GM12878 (cell line): ENCODE data around the gene SYNGR4. TPM values are rescaled to one million over a fixed set of nuclear protein-coding genes. Genes with fewer than 3 reads are reported as not detected.

ENCODE experiments used
- ATAC-seq: fragments of 200-7000 bp; cut with Tn5 transposase; 3 replicates; pipeline ENCODE4 v1.9.1; 2020; ENCODE audit warnings: mild to moderate bottlenecking, moderate library complexity
- Bru-seq: library from RNA; stranded (reverse); fragments of 400-500 nt; gene quantifications from one replicate; lab custom pipeline; 2021; lab: Mats Ljungman, UMichigan
- BruChase-seq, 2 experiments: library from RNA; stranded (reverse); fragments of 400-500 nt; gene quantifications; one replicate each; lab custom pipeline; 2021; lab: Mats Ljungman, UMichigan
- BruUV-seq: library from RNA; stranded (reverse); fragments of 400-500 nt; replicated peaks from 2 replicates; lab custom pipeline; 2021; lab: Mats Ljungman, UMichigan
- CTCF ChIA-PET: fragments of 300-600 bp; sonication (Branson Sonifier 250); formaldehyde crosslinking; extraction: SDS; loops from one replicate; lab custom pipeline; 2021; ENCODE audit warnings: inconsistent platforms; lab: Yijun Ruan, JAX
- POLR2A ChIA-PET: fragments of 350-600 bp; formaldehyde crosslinking; extraction: SDS; loops from one replicate; lab custom pipeline; 2021; ENCODE audit warnings: inconsistent platforms; lab: Charles Lee
- RAD21 ChIA-PET: fragments of 300-600 bp; sonication (Branson Sonifier 250); formaldehyde crosslinking; loops from one replicate; lab custom pipeline; 2023; ENCODE audit warnings: antibody characterized with exemption; ENCODE audit not compliant: unreplicated experiment; lab: Charles Lee
- SMC1A ChIA-PET: fragments of 300-600 bp; sonication (Branson Sonifier 250); formaldehyde crosslinking; loops from one replicate; lab custom pipeline; 2023; ENCODE audit not compliant: unreplicated experiment, uncharacterized antibody; lab: Charles Lee
- DNase-seq: peaks from one replicate; pipeline ENCODE4 v3.0.0-alpha.2; 2011; ENCODE audit warnings: low read depth, low spot score
- FAIRE-seq: peaks from 3 replicates; lab custom pipeline; 2011; peaks lifted over from hg19 to GRCh38; lab: Jason Lieb, UNC
- H2AFZ ChIP-seq: 2 replicates; pipeline ENCODE4 v1.6.0; 2011; ENCODE audit warnings: low read depth, low read length, control low read depth; ENCODE audit not compliant: control insufficient read depth
- H3K27ac ChIP-seq: 2 replicates; pipeline ENCODE4 v1.5.1; 2011; ENCODE audit warnings: control low read depth; ENCODE audit not compliant: control insufficient read depth, insufficient read depth
- H3K27me3 ChIP-seq, 2 experiments: replicated peaks in 1 of 2; 2 replicates each; pipeline versions ENCODE4 v1.6.0 to v1.6.1; 2011; ENCODE audit warnings: low read length in 1 of 2; ENCODE audit not compliant: control insufficient read depth in 2 of 2, insufficient read depth in 2 of 2
- H3K36me3 ChIP-seq, 2 experiments: 2 replicates each; pipeline ENCODE4 v1.5.1; 2011; ENCODE audit warnings: low read length in 1 of 2; ENCODE audit not compliant: control insufficient read depth in 2 of 2, insufficient read depth in 2 of 2
- H3K4me1 ChIP-seq: 2 replicates; pipeline ENCODE4 v1.6.1; 2011; ENCODE audit warnings: mild to moderate bottlenecking, low read length, moderate library complexity, mixed read lengths; ENCODE audit not compliant: control insufficient read depth, insufficient read depth
- H3K4me2 ChIP-seq: 2 replicates; pipeline ENCODE4 v1.6.0; 2011; ENCODE audit warnings: control low read depth; ENCODE audit not compliant: control insufficient read depth, insufficient read depth
- H3K4me3 ChIP-seq: fragments of 200-600 bp; sonication (generic); 2 replicates; pipeline ENCODE4 v1.5.1; 2016
- H3K79me2 ChIP-seq: 2 replicates; pipeline ENCODE4 v1.6.0; 2011; ENCODE audit warnings: low read length; ENCODE audit not compliant: control insufficient read depth, insufficient read depth
- H3K9ac ChIP-seq: 2 replicates; pipeline ENCODE4 v1.8.0; 2011; ENCODE audit warnings: low read length, control low read depth, mixed read lengths; ENCODE audit not compliant: control insufficient read depth, insufficient read depth
- H3K9me3 ChIP-seq: replicated peaks from 3 replicates; pipeline ENCODE4 v1.5.1; 2011; ENCODE audit warnings: mild to moderate bottlenecking, low read length; ENCODE audit not compliant: control insufficient read depth, insufficient read depth
- H4K20me1 ChIP-seq: 2 replicates; pipeline ENCODE4 v1.6.0; 2011; ENCODE audit not compliant: control insufficient read depth, insufficient read depth
- EZH2 ChIP-seq: IDR thresholded peaks from 2 replicates; pipeline ENCODE4 v1.6.1; 2012; ENCODE audit warnings: low read depth, mild to moderate bottlenecking, control low read depth, inconsistent platforms, low read length, borderline replicate concordance; ENCODE audit not compliant: control insufficient read depth
- GABPA ChIP-seq: IDR thresholded peaks from 2 replicates; pipeline ENCODE4 v1.6.1; 2014; ENCODE audit warnings: antibody characterized with exemption, low read depth, mild to moderate bottlenecking, inconsistent platforms
- HCFC1 ChIP-seq: fragments of 150-350 bp; IDR thresholded peaks from 2 replicates; pipeline ENCODE4 v1.6.1; 2014; ENCODE audit warnings: low read length
- JUND ChIP-seq: IDR thresholded peaks from 2 replicates; pipeline ENCODE4 v1.6.1; 2012; ENCODE audit warnings: low read depth, mild to moderate bottlenecking, low read length, improper control_type of control experiment, moderate library complexity
- MEF2B ChIP-seq: fragments of 450-650 bp; IDR thresholded peaks from 2 replicates; pipeline ENCODE4 v1.6.1; 2018; ENCODE audit warnings: mild to moderate bottlenecking, moderate library complexity; ENCODE audit not compliant: partially characterized antibody, poor library complexity, severe bottlenecking
- MYB ChIP-seq: fragments of 150-350 bp; IDR thresholded peaks from 2 replicates; pipeline ENCODE4 v1.6.1; 2014; ENCODE audit warnings: mild to moderate bottlenecking, low read depth, low read length, borderline replicate concordance
- MYC ChIP-seq: IDR thresholded peaks from 2 replicates; pipeline ENCODE4 v1.6.1; 2011; ENCODE audit warnings: mild to moderate bottlenecking, low read length, moderate library complexity, inconsistent platforms; ENCODE audit not compliant: insufficient read depth, insufficient replicate concordance, insufficient read length, severe bottlenecking
- NBN ChIP-seq: fragments of 450-650 bp; IDR thresholded peaks from 2 replicates; pipeline ENCODE4 v1.6.1; 2016
- NFIC ChIP-seq: IDR thresholded peaks from 2 replicates; pipeline ENCODE4 v1.6.1; 2012; ENCODE audit warnings: low read depth, mild to moderate bottlenecking, inconsistent platforms, low read length, moderate library complexity
- NKRF ChIP-seq: fragments of 450-650 bp; conservative IDR thresholded peaks from 2 replicates; pipeline ENCODE4 v1.6.1; 2017; ENCODE audit warnings: mild to moderate bottlenecking, moderate library complexity
- RB1 ChIP-seq: fragments of 450-650 bp; formaldehyde crosslinking; IDR thresholded peaks from 2 replicates; pipeline ENCODE4 v1.6.1; 2017; ENCODE audit warnings: mild to moderate bottlenecking, borderline replicate concordance
- SREBF1 ChIP-seq: IDR thresholded peaks from 2 replicates; pipeline ENCODE4 v1.6.1; 2012; ENCODE audit warnings: mild to moderate bottlenecking, low read length
- SRF ChIP-seq, 2 experiments: IDR thresholded peaks; 2 replicates each; pipeline ENCODE4 v1.6.1; 2011; ENCODE audit warnings: low read depth in 2 of 2, low read length in 2 of 2, mild to moderate bottlenecking in 1 of 2, moderate library complexity in 1 of 2
- SUPT20H ChIP-seq: IDR thresholded peaks from 2 replicates; pipeline ENCODE4 v1.6.1; 2011; ENCODE audit warnings: low read depth, mild to moderate bottlenecking, low read length, moderate library complexity, borderline replicate concordance; ENCODE audit not compliant: control insufficient read depth
- ZNF207 ChIP-seq: fragments of 450-650 bp; IDR thresholded peaks from 2 replicates; pipeline ENCODE4 v1.6.1; 2014; ENCODE audit warnings: antibody characterized with exemption, mild to moderate bottlenecking, borderline replicate concordance
- WGBS: methylation state at CpG from one replicate; pipeline ENCODE4 v1.1.6; 2016; ENCODE audit warnings: low lambda C conversion rate; ENCODE audit not compliant: insufficient replicate concordance, insufficient coverage; ENCODE audit errors: missing lambda C conversion rate; 5-methylcytosine and 5-hydroxymethylcytosine counted together
- in situ Hi-C: fragments of 300-500 bp; cut with MboI; formaldehyde crosslinking; loops from 9 replicates; pipeline ENCODE4 v1.14.3; 2018; ENCODE audit warnings: mixed read lengths
- intact Hi-C: fragments of 100-400 bp; cut with micrococcal nuclease; formaldehyde crosslinking; loops from one replicate; pipeline ENCODE4 v1.14.2; 2022; ENCODE audit not compliant: unreplicated experiment
- long read RNA-seq, 2 experiments: library from polyadenylated mRNA; unstranded; transcript quantifications; one replicate each; pipeline ENCODE4 v2.0.0, GENCODE V29; 2019 to 2020
- polyA minus RNA-seq, 3 experiments: library from RNA; depleted of rRNA, polyadenylated mRNA; stranded (reverse); fragments of >200 nt; gene quantifications; 2 replicates each; pipeline ENCODE4 v1.2.3, GENCODE V29; 2011
- polyA plus RNA-seq, 11 experiments: library from polyadenylated mRNA; depleted of rRNA in 4 of 11; unstranded in 6 of 11; stranded (reverse) in 5 of 11; fragments of >200 nt; fragmentation: Nextera tagmentation in 4 of 11; fragmentation: Illumina TruSeq in 1 of 11; extraction: Ambion mirVana in 4 of 11; extraction: Trizol in 1 of 11; gene quantifications; 1 replicate in 1 of 11; 2 replicates in 10 of 11; pipeline versions ENCODE4 v1.2.1 to v1.2.3, GENCODE V29; 2011 to 2016; ENCODE audit warnings: inconsistent platforms in 2 of 11, missing spikeins in 2 of 11, low read depth in 1 of 11
- total RNA-seq, 4 experiments: library from RNA; depleted of rRNA in 3 of 4; stranded (reverse); fragments of >200 nt in 3 of 4; fragmentation: Illumina TruSeq in 1 of 4; extraction: Trizol in 1 of 4; gene quantifications; 2 replicates each; pipeline versions ENCODE4 v1.2.1 to v1.2.3, GENCODE V29; 2013 to 2021

Gene SYNGR4
- total RNA-seq (2013; cell fraction: nucleolus; rRNA removed) = not detected in 2 replicates
- total RNA-seq (2014; rRNA removed) = not detected in 2 replicates
- 0.18 TPM in 1 of 2 replicates, not detected in the other for total RNA-seq (2014; rRNA removed; fragmentation: Illumina TruSeq; extraction: Trizol)
- total RNA-seq (2021) = 0.21 and 0.35 TPM in 2 replicates
- polyA plus RNA-seq (2011; ENCODE audit: low read depth) = 0.33 TPM
- polyA plus RNA-seq (2011; rRNA removed) = 0.14 TPM in 1 of 2 replicates, not detected in the other
- 0.13 and 0.17 TPM in 2 replicates for polyA plus RNA-seq (2011; cell fraction: cytosol; rRNA removed)
- polyA plus RNA-seq (2011; cell fraction: nucleus; rRNA removed) = 0.13 and 0.19 TPM in 2 replicates
- 0.45 and 0.49 TPM in 2 replicates for polyA plus RNA-seq (2012)
- not detected in 2 replicates for polyA plus RNA-seq (2014; fragmentation: Illumina TruSeq; extraction: Trizol)
- not detected for polyA plus RNA-seq (2014; fragmentation: Nextera tagmentation; extraction: Ambion mirVana)
- 0.08 and 0.29 TPM in 2 replicates for polyA plus RNA-seq (2014; rRNA removed)
- under 1 TPM in 1 of 2 experiments, not detected in 1; 0.72 TPM for polyA plus RNA-seq (2016; fragmentation: Nextera tagmentation; extraction: Ambion mirVana)
- polyA minus RNA-seq (2011; rRNA and poly(A)+ RNA removed) = not detected in 2 replicates
- polyA minus RNA-seq (2011; cell fraction: cytosol; rRNA and poly(A)+ RNA removed) = not detected in 2 replicates
- not detected in 2 replicates for polyA minus RNA-seq (2011; cell fraction: nucleus; rRNA and poly(A)+ RNA removed)
- percentile 30 among the genes with signal in this experiment for Bru-seq, nascent RNA
- percentile 20 among the genes with signal in this experiment for BruChase-seq, experiment 1, labeled RNA remaining after a 6-hour chase
- BruChase-seq, experiment 2, labeled RNA remaining after a 2-hour chase = percentile 18 among the genes with signal in this experiment
- long read RNA-seq, experiment 1 = 0 reads
- long read RNA-seq, experiment 2 = 0 reads

DNA sequence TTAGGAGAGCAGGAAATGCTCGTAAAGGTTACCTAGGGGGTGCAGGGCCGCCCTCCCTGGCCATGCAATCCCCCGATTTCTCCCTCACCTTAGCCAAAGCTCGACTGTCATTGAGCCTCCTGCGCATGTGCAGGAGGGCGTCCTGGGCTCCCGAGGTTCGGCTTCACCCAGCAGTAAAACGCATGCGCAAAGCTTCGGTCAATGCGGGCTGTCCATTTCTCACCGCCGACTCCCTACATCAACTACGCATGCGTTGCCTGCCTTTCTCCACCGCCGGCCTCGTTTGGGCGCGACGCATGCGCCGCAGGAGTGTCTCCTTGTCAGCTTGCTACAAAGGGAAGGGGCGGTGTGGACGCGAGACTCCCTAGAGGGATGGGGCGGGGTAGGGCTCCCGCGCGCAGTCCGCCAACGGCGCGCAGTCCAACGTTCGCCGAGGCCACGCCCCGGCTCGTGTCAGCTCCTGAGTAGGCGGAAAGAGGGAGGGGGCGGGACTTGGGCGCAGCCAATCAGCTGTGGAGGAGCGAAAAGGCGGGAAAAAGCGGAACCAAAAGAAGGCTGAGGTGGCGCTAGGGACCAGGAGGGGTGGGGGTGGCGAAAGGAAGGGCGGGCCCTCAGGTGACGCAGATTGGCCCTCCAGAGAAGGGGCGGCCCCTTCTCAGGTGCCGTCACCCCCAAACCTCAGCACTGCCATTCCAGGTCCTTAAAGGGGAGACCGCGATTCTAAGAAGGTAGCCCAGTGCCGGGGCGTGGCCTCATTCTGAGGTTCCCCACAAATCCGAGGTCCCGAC, at the start of gene SYNGR4, which contains the start of gene TMEM143:
SYNGR4 (plus strand) TSS at position 558 of the 788 bp plus-strand sequence. CDS start 1,476 bp downstream, outside the sequence.
TMEM143 (minus strand) TSS at position 131 of the 788 bp plus-strand sequence; CDS start at position 111, 20 bp downstream.
- intact Hi-C loops = loop anchor here (5.0 kb wide), 1 partner anchor 128 kb away; no protein-coding TSS in a partner anchor
- H4K20me1 ChIP-seq = no peaks in the 10 kb centered on the region
- peaks cover 3% of the 10 kb centered on the region for H3K79me2 ChIP-seq
- H3K4me3 ChIP-seq = peak within 1 kb of the TSS; percentile 82
- H3K27ac ChIP-seq = peak within 1 kb of the TSS; percentile 99
- no peaks in the 10 kb centered on the region for H3K36me3 ChIP-seq
- peak within 1 kb of the TSS; percentile 100 for H3K9ac ChIP-seq
- ChIA-PET RAD21 (interaction anchor here (0.6 to 2.5 kb wide), 10 partner anchors 13 to 194 kb away, joined by 3 to 46 read pairs (median 4); partner anchors contain the start of genes EMP3, KCNJ14, KDELR1 and LIG1), SMC1A (interaction anchor here (0.7 to 1.6 kb wide), 9 partner anchors 14 to 220 kb away, joined by 3 to 7 read pairs (median 4); partner anchors contain the start of gene KDELR1), CTCF (interaction anchor here (0.9 to 3.1 kb wide), 11 partner anchors 10 to 1046 kb away, joined by 3 to 36 read pairs (median 3); partner anchors contain the start of genes GRIN2D and KDELR1), POLR2A (interaction anchor here (0.6 to 3.1 kb wide), 22 partner anchors 10 to 967 kb away, joined by 3 to 39 read pairs (median 4); partner anchors contain the start of genes EMP3, KDELR1, RPL18 and SPHK2)
- under 1% methylated on average over 56 of the region's 59 CpGs for WGBS
- in situ Hi-C loops = no loop called here
- no TSS peak for BruUV-seq
- H3K4me1 ChIP-seq = peaks cover 9% of the 10 kb centered on the region; the same call in 1 of the 2 replicates
- H3K27me3 ChIP-seq = no peaks in the 10 kb centered on the region
- ATAC-seq (peak; percentile 90), FAIRE-seq (peak; percentile 100), DNase-seq (peak; percentile 99)
- H3K9me3 ChIP-seq = no peaks in the 10 kb centered on the region
- peak within 1 kb of the TSS; percentile 100 for H3K4me2 ChIP-seq
- H2AFZ ChIP-seq = peak within 1 kb of the TSS; percentile 96
- no peak for TF ChIP-seq JUND
- no peak for TF ChIP-seq MYB
- TF ChIP-seq NKRF = no peak
- TF ChIP-seq NFIC = no peak
- TF ChIP-seq SRF (IDR thresholded peaks at IDR 0.05; ENCODE audit: low read depth in 2 of 2, low read length in 2 of 2) = peak in 1 of 2 experiments; percentile 10; a peak in 1 of 4 replicates
- TF ChIP-seq GABPA = no peak
- TF ChIP-seq EZH2 = no peak
- TF ChIP-seq NBN = no peak; the same call in 1 of the 2 replicates
- no peak for TF ChIP-seq SREBF1
- TF ChIP-seq ZNF207 = no peak
- TF ChIP-seq MYC = no peak
- TF ChIP-seq RB1 = peak; percentile 95; the same call in 1 of the 2 replicates
- peak; percentile 61 for TF ChIP-seq HCFC1
- TF ChIP-seq MEF2B = peak; percentile 91
- no peak for TF ChIP-seq SUPT20H
